ENCODE measurements around the gene SOHLH1.

GRCh38 chr9:135732569-135733257, 33.4 kb upstream of the SOHLH1 start:
- no peak for TF ChIP-seq POLR2A (IDR thresholded peaks at IDR 0.05; ENCODE audit: low read depth, low read length)
- no peak for TF ChIP-seq RFX5 (IDR thresholded peaks at IDR 0.05; ENCODE audit: low read depth, low read length)
- no peak for TF ChIP-seq CTCF (conservative IDR thresholded peaks at IDR 0.05; ENCODE audit: low read depth, low read length)
- TF ChIP-seq MXI1 (IDR thresholded peaks at IDR 0.05; ENCODE audit: borderline replicate concordance, low read depth, low read length), result no peak
- TF ChIP-seq RAD21 (IDR thresholded peaks at IDR 0.05; ENCODE audit: low read length), result no peak
- TF ChIP-seq, protein P1, sequence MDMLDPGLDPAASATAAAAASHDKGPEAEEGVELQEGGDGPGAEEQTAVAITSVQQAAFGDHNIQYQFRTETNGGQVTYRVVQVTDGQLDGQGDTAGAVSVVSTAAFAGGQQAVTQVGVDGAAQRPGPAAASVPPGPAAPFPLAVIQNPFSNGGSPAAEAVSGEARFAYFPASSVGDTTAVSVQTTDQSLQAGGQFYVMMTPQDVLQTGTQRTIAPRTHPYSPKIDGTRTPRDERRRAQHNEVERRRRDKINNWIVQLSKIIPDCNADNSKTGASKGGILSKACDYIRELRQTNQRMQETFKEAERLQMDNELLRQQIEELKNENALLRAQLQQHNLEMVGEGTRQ (IDR thresholded peaks at IDR 0.05; ENCODE audit: low read depth, low read length), result no peak
- TF ChIP-seq FOS (IDR thresholded peaks at IDR 0.05; ENCODE audit: low read depth, low read length), result no peak
- TF ChIP-seq CEBPB (IDR thresholded peaks at IDR 0.05; ENCODE audit: low read depth, low read length), result no peak
- TF ChIP-seq CHD1 (IDR thresholded peaks at IDR 0.05; ENCODE audit: low read depth, low read length), result no peak
- TF ChIP-seq RCOR1 (IDR thresholded peaks at IDR 0.05; ENCODE audit: insufficient replicate concordance, low read length), result no peak
- TF ChIP-seq, protein P2, sequence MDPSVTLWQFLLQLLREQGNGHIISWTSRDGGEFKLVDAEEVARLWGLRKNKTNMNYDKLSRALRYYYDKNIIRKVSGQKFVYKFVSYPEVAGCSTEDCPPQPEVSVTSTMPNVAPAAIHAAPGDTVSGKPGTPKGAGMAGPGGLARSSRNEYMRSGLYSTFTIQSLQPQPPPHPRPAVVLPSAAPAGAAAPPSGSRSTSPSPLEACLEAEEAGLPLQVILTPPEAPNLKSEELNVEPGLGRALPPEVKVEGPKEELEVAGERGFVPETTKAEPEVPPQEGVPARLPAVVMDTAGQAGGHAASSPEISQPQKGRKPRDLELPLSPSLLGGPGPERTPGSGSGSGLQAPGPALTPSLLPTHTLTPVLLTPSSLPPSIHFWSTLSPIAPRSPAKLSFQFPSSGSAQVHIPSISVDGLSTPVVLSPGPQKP (IDR thresholded peaks at IDR 0.05; ENCODE audit: borderline replicate concordance, low read depth, low read length), result no peak
- no peak for TF ChIP-seq SMC3 (IDR thresholded peaks at IDR 0.05; ENCODE audit: low read depth, low read length)
- no peak for TF ChIP-seq BHLHE40 (IDR thresholded peaks at IDR 0.05; ENCODE audit: low read depth, low read length)
